Lower leg skin (tissue), 4 donors: ENCODE measurements around the gene MAP2. TPM values are rescaled to one million over a fixed set of nuclear protein-coding genes. Genes with fewer than 3 reads are reported as not detected.

Source experiments
- DNase-seq, 2 donors: peaks; one replicate each; pipeline ENCODE4 v3.0.0-alpha.2; 2019; ENCODE audit warnings: low spot score in 2 of 2
- H3K4me3 ChIP-seq: fragments of 200-600 bp; sonication (generic); 2 replicates; pipeline ENCODE4 v1.5.1; 2017; ENCODE audit warnings: mild to moderate bottlenecking, low read depth; ENCODE audit not compliant: poor library complexity, severe bottlenecking
- CTCF ChIP-seq, 3 donors: fragments of 450-650 bp; IDR thresholded peaks; one replicate each; pipeline ENCODE4 v1.5.1; 2016; ENCODE audit warnings: antibody characterized with exemption in 3 of 3, mild to moderate bottlenecking in 3 of 3, moderate library complexity in 2 of 3
- POLR2A ChIP-seq, 2 donors: fragments of 450-650 bp; IDR thresholded peaks; one replicate each; pipeline ENCODE4 v1.6.1; 2016 to 2017; ENCODE audit warnings: antibody characterized with exemption in 2 of 2, mild to moderate bottlenecking in 1 of 2, moderate library complexity in 1 of 2
- WGBS, 2 donors: methylation state at CpG; one replicate each; pipeline ENCODE4 v1.1.5; 2018; 5-methylcytosine and 5-hydroxymethylcytosine counted together
- intact Hi-C: fragments of 100-400 bp; cut with DNase I; formaldehyde crosslinking; loops from one replicate; pipeline ENCODE4 v1.15.0; 2023; ENCODE audit warnings: low total_unique reads
- total RNA-seq, 4 donors: library from RNA; depleted of rRNA; stranded (reverse); fragments of >200 nt; gene quantifications; one replicate each; pipeline ENCODE4 v1.1.0, GENCODE V29; 2016

The MAP2 gene
- total RNA-seq, 4 donors from 2014 or later, result 35.1 to 47.8 (median 40.9) TPM

GRCh38 chr2:209726311-209726710 is 302.5 kb downstream of the MAP2 start:
- intact Hi-C loops, result no loop called here
- TF ChIP-seq CTCF (IDR thresholded peaks at IDR 0.05) (no peak), POLR2A (IDR thresholded peaks at IDR 0.05) (no peak)
- no peak for DNase-seq
- no peak overlapping the region for H3K4me3 ChIP-seq
- 66 to 77% methylated on average over 2 of the region's 2 CpGs for WGBS, 2 donors

GRCh38 chr2:209727077-209727476 is 303.2 kb downstream of the MAP2 start:
- WGBS, 2 donors, result 93 to 95% methylated on average over 2 of the region's 2 CpGs
- intact Hi-C loops, result no loop called here

GRCh38 chr2:209734805-209735204 is 311.0 kb downstream of the MAP2 start:
- TF ChIP-seq POLR2A (IDR thresholded peaks at IDR 0.05) (no peak), CTCF (IDR thresholded peaks at IDR 0.05) (no peak)
- no peak overlapping the region for H3K4me3 ChIP-seq
- intact Hi-C loops, result no loop called here
- DNase-seq, result no peak
- WGBS, 2 donors, result 74 to 81% methylated on average over 3 of the region's 3 CpGs

More at GRCh38 chr2:209727077-209727476, 303.2 kb downstream of the MAP2 start:
- TF ChIP-seq POLR2A (IDR thresholded peaks at IDR 0.05), result no peak
- no peak for DNase-seq
- no peak overlapping the region for H3K4me3 ChIP-seq

- no peak for TF ChIP-seq POLR2A (IDR thresholded peaks at IDR 0.05)
- no peak for TF ChIP-seq CTCF (IDR thresholded peaks at IDR 0.05)
- intact Hi-C loops, result no loop called here
- H3K4me3 ChIP-seq, result no peak overlapping the region
- DNase-seq, result no peak
- WGBS, 2 donors, result 38 to 49% methylated on average over 1 of the region's 1 CpG
Observed at GRCh38 chr2:209741953-209742352, 318.1 kb downstream of the MAP2 start.

GRCh38 chr2:209753020-209753419 is 329.2 kb downstream of the MAP2 start:
- intact Hi-C loops, result no loop called here
- DNase-seq, result no peak
- H3K4me3 ChIP-seq, result no peak overlapping the region
- TF ChIP-seq POLR2A (IDR thresholded peaks at IDR 0.05) (no peak), CTCF (IDR thresholded peaks at IDR 0.05) (no peak)
- WGBS, 2 donors, result 34 to 40% methylated on average over 3 of the region's 3 CpGs

- TF ChIP-seq CTCF (IDR thresholded peaks at IDR 0.05), result no peak
- no peak for TF ChIP-seq POLR2A (IDR thresholded peaks at IDR 0.05)
- intact Hi-C loops, result no loop called here
- no peak for DNase-seq
- no peak overlapping the region for H3K4me3 ChIP-seq
Observed at GRCh38 chr2:209757163-209757562, 333.3 kb downstream of the MAP2 start.
